HG02642 (cell line): ENCODE results near the gene DNHD1.
A peak's percentile ranks its signal among the peaks of the same experiment; 100 is the strongest.

Experiments used
- ATAC-seq: cut with Tn5 transposase; IDR thresholded peaks from one replicate; pipeline ENCODE4 v1.9.1; 2021; ENCODE audit warnings: mild to moderate bottlenecking; ENCODE audit not compliant: unreplicated experiment, poor library complexity

Gene DNHD1

GRCh38 chr11:6579681-6580080 lies 82.6 kb downstream of the DNHD1 start:
- ATAC-seq, result no peak

GRCh38 chr11:6583584-6583983 lies 86.5 kb downstream of the DNHD1 start:
- ATAC-seq, result no peak

DNA sequence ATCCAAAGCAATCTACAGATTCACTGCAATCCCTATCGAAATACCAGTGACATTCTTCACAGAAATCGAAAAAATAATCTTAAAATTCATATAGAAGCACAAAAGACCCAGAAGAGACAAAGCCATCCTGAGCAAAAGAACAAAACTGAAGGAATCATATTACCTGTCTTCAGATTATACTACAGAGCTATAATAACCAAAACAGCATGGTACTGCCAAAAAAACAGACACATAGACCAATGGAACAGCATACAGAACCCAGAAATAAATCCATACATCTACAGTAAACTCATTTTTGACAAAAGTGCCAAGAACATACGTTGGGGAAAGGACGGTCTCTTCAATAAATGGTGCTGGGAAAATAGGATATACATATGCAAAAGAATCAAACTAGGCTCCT lies 87.4 kb downstream of the DNHD1 start:
- no peak for ATAC-seq

GRCh38 chr11:6586434-6587359 lies 89.6 kb downstream of the DNHD1 start:
- ATAC-seq, result no peak

DNA sequence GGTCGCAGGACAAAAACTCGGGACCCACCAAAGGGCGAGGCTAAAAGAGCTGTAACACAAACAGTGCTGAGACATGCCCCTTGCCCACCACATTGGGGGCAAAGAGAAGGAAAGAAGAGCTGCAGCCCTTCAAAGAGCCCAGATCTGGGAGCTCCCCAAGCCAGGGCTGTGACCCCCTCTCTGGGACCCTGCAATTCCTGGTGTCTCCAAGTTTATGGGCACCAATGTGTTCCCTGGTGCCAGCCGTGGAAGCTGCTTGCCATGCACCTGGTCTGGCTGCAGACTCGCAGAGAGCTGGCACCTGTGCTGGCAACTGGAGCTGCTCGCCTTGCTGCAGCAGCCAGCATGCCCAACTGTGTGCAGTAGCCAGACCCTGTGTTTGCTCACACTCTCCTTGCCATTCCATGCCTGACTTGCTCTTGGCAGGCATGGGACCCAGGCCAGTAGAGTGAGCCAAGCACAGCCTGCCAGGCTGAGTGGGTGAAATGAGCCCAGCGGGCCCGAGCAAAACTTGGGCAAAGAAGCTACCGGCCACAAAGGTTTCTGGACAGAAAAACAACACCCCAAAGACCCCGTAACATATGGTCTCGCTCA lies 90.4 kb downstream of the DNHD1 start:
- ATAC-seq, result no peak

GRCh38 chr11:6588018-6588417 lies 90.9 kb downstream of the DNHD1 start:
- no peak for ATAC-seq

- ATAC-seq, result no peak
Observed at GRCh38 chr11:6594142-6594768, 97.2 kb downstream of the DNHD1 start.

- ATAC-seq, result no peak
Observed at GRCh38 chr11:6596239-6596877, 99.3 kb downstream of the DNHD1 start.

- no peak for ATAC-seq
Observed at GRCh38 chr11:6598555-6598954, 101.5 kb downstream of the DNHD1 start.

- no peak for ATAC-seq
Observed at GRCh38 chr11:6599449-6599848, 102.4 kb downstream of the DNHD1 start.

- no peak for ATAC-seq
Observed at GRCh38 chr11:6599881-6600390, 102.9 kb downstream of the DNHD1 start.

- no peak for ATAC-seq
Observed at GRCh38 chr11:6601041-6601461, 104.0 kb downstream of the DNHD1 start.

GRCh38 chr11:6602096-6602940 lies 105.2 kb downstream of the DNHD1 start:
- no peak for ATAC-seq

GRCh38 chr11:6603287-6604080 lies 106.4 kb downstream of the DNHD1 start, which contains the start of the genes ILK and RRP8:
ILK (plus strand) TSS chr11:6603774; CDS start chr11:6604272, 498 bp downstream.
RRP8 (minus strand) TSS chr11:6603616; CDS start chr11:6603502, 114 bp downstream.
- ATAC-seq, result peak; percentile 84

DNA sequence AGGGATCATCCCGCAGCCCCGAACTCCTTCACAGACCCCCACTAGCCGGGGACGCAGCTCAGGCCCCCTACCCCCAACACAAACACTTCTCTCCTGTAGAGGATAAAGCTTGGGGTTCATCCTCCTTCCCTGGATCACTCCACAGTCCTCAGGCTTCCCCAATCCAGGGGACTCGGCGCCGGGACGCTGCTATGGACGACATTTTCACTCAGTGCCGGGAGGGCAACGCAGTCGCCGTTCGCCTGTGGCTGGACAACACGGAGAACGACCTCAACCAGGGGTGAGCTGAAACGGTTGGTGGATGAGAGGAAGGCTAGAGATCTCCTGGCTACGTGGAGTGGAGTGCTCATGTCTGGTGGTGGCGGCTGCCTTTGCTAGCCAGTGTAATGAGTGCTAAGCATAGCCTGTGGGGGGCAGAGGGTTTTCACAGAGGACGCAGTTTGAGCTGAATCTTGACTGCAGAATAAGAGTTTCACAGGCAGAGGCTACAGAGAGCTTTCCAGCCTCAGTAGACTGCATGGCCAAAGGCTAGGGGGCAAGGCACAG lies 107.1 kb downstream of the DNHD1 start:
- peak; percentile 42 for ATAC-seq

GRCh38 chr11:6604790-6605189 lies 107.7 kb downstream of the DNHD1 start:
- ATAC-seq, result no peak

DNA sequence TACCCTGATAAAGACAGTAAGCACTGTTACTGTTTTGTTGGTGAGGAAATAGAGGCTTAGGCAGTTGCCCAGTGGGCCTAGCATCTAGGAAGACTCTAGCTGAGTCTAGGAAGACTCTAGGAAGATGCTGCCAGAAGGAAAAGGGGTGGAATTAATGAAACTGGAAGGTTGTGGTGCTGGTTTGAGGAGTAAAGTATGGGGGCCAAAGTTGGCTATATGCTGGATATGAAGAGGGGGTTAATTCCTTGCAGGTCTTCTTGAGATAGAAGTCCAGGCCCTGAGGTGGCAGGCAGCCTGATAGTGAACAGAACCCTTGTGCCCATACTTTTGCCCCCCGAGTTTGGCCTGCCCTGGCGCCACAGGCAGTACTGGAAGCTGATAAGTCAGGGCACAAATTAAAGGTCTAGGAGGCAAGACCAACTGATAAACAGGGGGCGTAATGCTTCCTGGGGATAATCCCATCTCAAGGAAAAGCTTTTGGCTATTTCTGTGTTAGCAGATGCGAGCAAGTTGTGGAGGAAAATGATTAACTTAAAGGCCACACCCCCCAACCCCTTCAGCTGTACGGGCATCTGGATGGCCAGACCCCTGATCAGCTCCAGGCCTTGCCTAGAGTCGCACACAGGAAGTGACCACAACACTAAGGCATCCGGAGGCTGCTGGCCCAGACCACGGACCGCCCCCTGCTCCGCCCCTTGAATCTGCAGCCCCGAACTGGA lies 109.5 kb downstream of the DNHD1 start:
- peak; percentile 34 for ATAC-seq
